ENCODE results near the gene PML. TPM values are rescaled to one million over a fixed set of nuclear protein-coding genes. Genes with fewer than 3 reads are reported as not detected.

Gene PML
- total and polyA plus RNA-seq, 2 of the 4 experiments (the other 2 are of a cell fraction): 8.8 to 22.6 TPM

- ATAC-seq (ENCODE audit: low read depth) (no peak), DNase-seq (no peak)
- dilution Hi-C loops (cut with HindIII; ENCODE audit: low sequenced_read_pairs, unreplicated experiment) (no loop called here), in situ Hi-C loops (cut with MboI; ENCODE audit: low sequenced_read_pairs) (no loop called here), intact Hi-C loops (cut with micrococcal nuclease) (no loop called here)
- Histone ChIP-seq H4K20me1 (ENCODE audit: insufficient read depth, low read length) (peaks cover 11% of the 10 kb centered on the region; the same call in 1 of the 2 replicates), H2BK5ac (ENCODE audit: low read depth, low read length, poor library complexity, severe bottlenecking) (no peak overlapping the region), H3K4me1 (ENCODE audit: control insufficient read depth, insufficient read depth, low read length) (peaks cover 8% of the 10 kb centered on the region), H3K27me3 (ENCODE audit: control insufficient read depth, insufficient read depth, low read length) (no peaks in the 10 kb centered on the region), H2BK120ac (ENCODE audit: low read depth, low read length) (no peak overlapping the region), H3K18ac (ENCODE audit: low read depth, low read length) (no peak overlapping the region), H4K8ac (ENCODE audit: low read depth in 2 of 2, low read length in 2 of 2) (no peak overlapping the region), H2BK15ac (ENCODE audit: low read depth, low read length) (no peak overlapping the region), H3K14ac (replicated peaks; ENCODE audit: low read depth, low read length) (0 out of 2 replicates have a peak overlapping the region, but pooled peaks have one; percentile 64), H3K9me1 (ENCODE audit: insufficient read depth, low read length) (peaks cover 13% of the 10 kb centered on the region), H3K4me3 (ENCODE audit: insufficient read depth, low read depth, low read length) (0 out of 2 replicates have a peak overlapping the region, but pooled peaks have one; percentile 9), H2BK20ac (ENCODE audit: low read depth, low read length) (no peak overlapping the region), H4K5ac (ENCODE audit: low read depth, low read length) (no peak overlapping the region), H3K27ac (ENCODE audit: insufficient read depth, low read length) (no peak overlapping the region), H3K79me1 (ENCODE audit: low read depth in 1 of 2, low read length in 2 of 2) (peaks cover 19 to 78% of the 10 kb centered on the region in 2 experiments; a peak in 3 of 4 replicates), H2AK9ac (replicated peaks; ENCODE audit: low read depth, low read length, poor library complexity) (no peak overlapping the region), H3K4me2 (ENCODE audit: low read depth, low read length) (peak overlapping the region; percentile 97), H3K9me3 (ENCODE audit: control insufficient read depth, insufficient read depth, low read length) (no peaks in the 10 kb centered on the region), H4K91ac (ENCODE audit: insufficient read depth, low read depth, low read length) (no peak overlapping the region), H3K4ac (ENCODE audit: low read depth, low read length) (peak overlapping the region; percentile 46; the same call in 1 of the 2 replicates), H3K56ac (ENCODE audit: extremely low read depth, insufficient read depth, low read length) (no peak overlapping the region), H2AK5ac (ENCODE audit: low read depth, low read length) (no peak overlapping the region), H3K23ac (ENCODE audit: low read depth, low read length) (peak overlapping the region; percentile 75; the same call in 1 of the 2 replicates), H3K36me3 (ENCODE audit: control insufficient read depth, insufficient read depth, low read length) (peaks cover 8% of the 10 kb centered on the region), H2AFZ (replicated peaks; ENCODE audit: low read length, poor library complexity) (no peak overlapping the region), H3K9ac (ENCODE audit: low read depth, low read length) (no peak overlapping the region; the same call in 1 of the 2 replicates)
- no TSS peak for BruUV-seq (replicated peaks)
- TF ChIP-seq RCOR1 (IDR thresholded peaks at IDR 0.05; ENCODE audit: insufficient replicate concordance, low read length) (no peak), CEBPB (IDR thresholded peaks at IDR 0.05; ENCODE audit: low read depth, low read length) (no peak), MXI1 (IDR thresholded peaks at IDR 0.05; ENCODE audit: borderline replicate concordance, low read depth, low read length) (no peak), POLR2A (IDR thresholded peaks at IDR 0.05; ENCODE audit: low read depth, low read length) (no peak), SMC3 (IDR thresholded peaks at IDR 0.05; ENCODE audit: low read depth, low read length) (no peak), BHLHE40 (IDR thresholded peaks at IDR 0.05; ENCODE audit: low read depth, low read length) (no peak), RFX5 (IDR thresholded peaks at IDR 0.05; ENCODE audit: low read depth, low read length) (no peak), NFE2L2 (IDR thresholded peaks at IDR 0.05; ENCODE audit: low read depth, low read length) (no peak), CHD1 (IDR thresholded peaks at IDR 0.05; ENCODE audit: low read depth, low read length) (no peak), RAD21 (IDR thresholded peaks at IDR 0.05; ENCODE audit: low read length) (no peak), FOS (IDR thresholded peaks at IDR 0.05; ENCODE audit: low read depth, low read length) (no peak), MAFK (IDR thresholded peaks at IDR 0.05; ENCODE audit: low read depth, low read length) (no peak), MAZ (IDR thresholded peaks at IDR 0.05; ENCODE audit: borderline replicate concordance, low read depth, low read length) (no peak)
- TF ChIP-seq, protein P1, sequence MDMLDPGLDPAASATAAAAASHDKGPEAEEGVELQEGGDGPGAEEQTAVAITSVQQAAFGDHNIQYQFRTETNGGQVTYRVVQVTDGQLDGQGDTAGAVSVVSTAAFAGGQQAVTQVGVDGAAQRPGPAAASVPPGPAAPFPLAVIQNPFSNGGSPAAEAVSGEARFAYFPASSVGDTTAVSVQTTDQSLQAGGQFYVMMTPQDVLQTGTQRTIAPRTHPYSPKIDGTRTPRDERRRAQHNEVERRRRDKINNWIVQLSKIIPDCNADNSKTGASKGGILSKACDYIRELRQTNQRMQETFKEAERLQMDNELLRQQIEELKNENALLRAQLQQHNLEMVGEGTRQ (IDR thresholded peaks at IDR 0.05; ENCODE audit: low read depth, low read length): no peak
- TF ChIP-seq, protein P2, sequence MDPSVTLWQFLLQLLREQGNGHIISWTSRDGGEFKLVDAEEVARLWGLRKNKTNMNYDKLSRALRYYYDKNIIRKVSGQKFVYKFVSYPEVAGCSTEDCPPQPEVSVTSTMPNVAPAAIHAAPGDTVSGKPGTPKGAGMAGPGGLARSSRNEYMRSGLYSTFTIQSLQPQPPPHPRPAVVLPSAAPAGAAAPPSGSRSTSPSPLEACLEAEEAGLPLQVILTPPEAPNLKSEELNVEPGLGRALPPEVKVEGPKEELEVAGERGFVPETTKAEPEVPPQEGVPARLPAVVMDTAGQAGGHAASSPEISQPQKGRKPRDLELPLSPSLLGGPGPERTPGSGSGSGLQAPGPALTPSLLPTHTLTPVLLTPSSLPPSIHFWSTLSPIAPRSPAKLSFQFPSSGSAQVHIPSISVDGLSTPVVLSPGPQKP (IDR thresholded peaks at IDR 0.05; ENCODE audit: borderline replicate concordance, low read depth, low read length): no peak
- TF ChIP-seq, protein P3, sequence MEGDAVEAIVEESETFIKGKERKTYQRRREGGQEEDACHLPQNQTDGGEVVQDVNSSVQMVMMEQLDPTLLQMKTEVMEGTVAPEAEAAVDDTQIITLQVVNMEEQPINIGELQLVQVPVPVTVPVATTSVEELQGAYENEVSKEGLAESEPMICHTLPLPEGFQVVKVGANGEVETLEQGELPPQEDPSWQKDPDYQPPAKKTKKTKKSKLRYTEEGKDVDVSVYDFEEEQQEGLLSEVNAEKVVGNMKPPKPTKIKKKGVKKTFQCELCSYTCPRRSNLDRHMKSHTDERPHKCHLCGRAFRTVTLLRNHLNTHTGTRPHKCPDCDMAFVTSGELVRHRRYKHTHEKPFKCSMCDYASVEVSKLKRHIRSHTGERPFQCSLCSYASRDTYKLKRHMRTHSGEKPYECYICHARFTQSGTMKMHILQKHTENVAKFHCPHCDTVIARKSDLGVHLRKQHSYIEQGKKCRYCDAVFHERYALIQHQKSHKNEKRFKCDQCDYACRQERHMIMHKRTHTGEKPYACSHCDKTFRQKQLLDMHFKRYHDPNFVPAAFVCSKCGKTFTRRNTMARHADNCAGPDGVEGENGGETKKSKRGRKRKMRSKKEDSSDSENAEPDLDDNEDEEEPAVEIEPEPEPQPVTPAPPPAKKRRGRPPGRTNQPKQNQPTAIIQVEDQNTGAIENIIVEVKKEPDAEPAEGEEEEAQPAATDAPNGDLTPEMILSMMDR (conservative IDR thresholded peaks at IDR 0.05; ENCODE audit: low read depth, low read length): no peak
- 88% methylated on average over 1 of the region's 2 CpGs; no CpG with 5 or more reads in 1 of the 2 experiments for WGBS, 2 experiments (ENCODE audit: extremely low coverage in 2 of 2, insufficient read length in 1 of 2)
- ChIA-PET POLR2A (ENCODE audit: unreplicated experiment) (no interaction called here), CTCF (interaction anchor here (0.9 to 1.0 kb wide), 3 partner anchors 9 to 51 kb away, joined by 3 to 5 read pairs (median 3); no protein-coding TSS in a partner anchor)
Measured at GRCh38 chr15:73996267-73996666, 1.8 kb downstream of the PML start.

All from IMR-90 (cell line).